SU-DHL-6 (cell line): ENCODE measurements around the gene SPARC.

Experiments
- CTCF ChIP-seq: fragments of 200-600 bp; sonication (generic); IDR thresholded peaks from one replicate; pipeline ENCODE4 v1.5.1; 2017; ENCODE audit warnings: antibody characterized with exemption, mild to moderate bottlenecking, low read length, moderate library complexity; ENCODE audit not compliant: insufficient read depth, poor library complexity, severe bottlenecking
- EZH2phosphoT487 ChIP-seq: fragments of 200-600 bp; sonication (generic), shearing (Covaris generic); conservative IDR thresholded peaks from 2 replicates; pipeline ENCODE4 v1.6.1; 2018; ENCODE audit warnings: mild to moderate bottlenecking, antibody characterized with exemption, low read length, moderate library complexity, mixed read lengths

DNA sequence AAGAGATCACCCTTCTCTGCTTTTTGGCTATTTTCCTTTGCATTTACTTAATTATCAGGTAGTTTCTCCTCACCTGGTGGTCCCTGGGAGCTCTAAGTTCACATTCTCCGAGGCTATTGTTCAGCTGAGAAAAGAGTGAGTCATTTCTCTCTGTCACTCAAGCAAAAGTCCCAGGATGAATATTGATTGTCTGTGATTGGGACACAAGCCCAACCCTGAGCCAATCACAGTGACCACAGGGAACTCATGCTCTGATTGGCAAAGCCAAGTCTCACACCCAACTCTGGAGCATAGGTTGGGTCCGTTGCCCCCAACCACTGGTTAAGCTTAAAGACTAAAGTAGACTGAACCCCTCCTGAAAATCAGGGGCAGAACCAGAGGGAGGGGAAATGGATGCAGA, 67.8 kb downstream of the SPARC start:
- TF ChIP-seq CTCF (no peak), EZH2phosphoT487 (no peak)
